Stimulated activated CD8-positive, alpha-beta memory T cell treated with anti-CD3 and anti-CD28 coated beads, Interleukin-7, amount 100 ng/mL, for 48 hours (primary cell): Measurements from ENCODE around the gene NUP160.
"Not testable (repeated sequence)": the region's sequence is repeated elsewhere in the genome, so short reads cannot be mapped to it uniquely, and the experiment has no call there.

Experiments
- DNase-seq, 2 donors: peaks; one replicate each; pipeline ENCODE4 v3.0.0-alpha.2; 2020; ENCODE audit warnings: low read depth in 1 of 2; ENCODE audit errors: extremely low read depth in 1 of 2

The NUP160 gene

GRCh38 chr11:47864901-47865300 is 16.8 kb upstream of the NUP160 start:
- DNase-seq, result no peak

GRCh38 chr11:47863898-47864430 is 15.8 kb upstream of the NUP160 start:
- no peak for DNase-seq

GRCh38 chr11:47863189-47863897 is 15.2 kb upstream of the NUP160 start:
- DNase-seq, result no peak

GRCh38 chr11:47861728-47862127 is 13.6 kb upstream of the NUP160 start:
- DNase-seq, result no peak

DNA sequence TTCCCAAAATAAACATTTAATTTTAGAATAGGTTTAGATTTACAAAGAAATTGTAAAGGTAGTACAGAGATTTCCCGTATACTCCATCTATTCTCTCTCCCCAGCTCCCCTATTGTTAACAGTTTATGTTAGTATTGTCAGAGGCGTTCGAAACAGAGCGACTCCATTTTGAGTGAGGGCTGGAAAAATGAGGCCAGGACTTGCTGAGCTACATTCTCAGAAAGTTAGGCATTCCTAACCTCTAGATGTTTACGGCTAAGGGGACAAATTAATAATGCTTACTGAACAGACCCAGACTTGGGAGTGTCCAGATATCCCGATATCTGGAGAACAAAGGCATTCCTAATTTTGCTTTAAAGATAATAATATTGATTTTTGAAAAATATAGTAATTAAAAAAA is 12.4 kb upstream of the NUP160 start:
- DNase-seq, result no peak

GRCh38 chr11:47857892-47858543 is 9.9 kb upstream of the NUP160 start:
- DNase-seq, result no peak

GRCh38 chr11:47857485-47857884 is 9.3 kb upstream of the NUP160 start:
- no peak for DNase-seq

DNA sequence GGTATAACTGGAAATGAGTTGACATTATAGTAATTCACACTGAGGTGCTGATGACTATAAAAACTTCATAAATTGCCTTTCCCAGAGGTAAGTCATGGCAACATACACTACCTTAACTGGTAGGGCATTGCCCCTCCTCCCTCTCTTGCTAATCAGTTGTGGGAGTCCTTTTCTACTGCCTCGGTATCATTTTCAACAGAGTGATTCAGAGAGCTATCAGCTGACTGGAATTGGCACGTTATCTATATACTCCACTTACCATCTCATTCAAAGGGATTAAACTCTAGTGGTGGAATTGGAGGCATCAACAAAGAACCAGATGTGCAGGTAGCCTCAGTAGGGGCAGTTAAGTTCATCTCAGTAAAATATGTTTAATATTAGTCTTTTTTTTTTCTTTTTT is 8.0 kb upstream of the NUP160 start:
- no peak for DNase-seq

GRCh38 chr11:47854667-47855066 is 6.5 kb upstream of the NUP160 start:
- DNase-seq, result no peak

GRCh38 chr11:47852053-47852452 is 3.9 kb upstream of the NUP160 start:
- no peak for DNase-seq

DNA sequence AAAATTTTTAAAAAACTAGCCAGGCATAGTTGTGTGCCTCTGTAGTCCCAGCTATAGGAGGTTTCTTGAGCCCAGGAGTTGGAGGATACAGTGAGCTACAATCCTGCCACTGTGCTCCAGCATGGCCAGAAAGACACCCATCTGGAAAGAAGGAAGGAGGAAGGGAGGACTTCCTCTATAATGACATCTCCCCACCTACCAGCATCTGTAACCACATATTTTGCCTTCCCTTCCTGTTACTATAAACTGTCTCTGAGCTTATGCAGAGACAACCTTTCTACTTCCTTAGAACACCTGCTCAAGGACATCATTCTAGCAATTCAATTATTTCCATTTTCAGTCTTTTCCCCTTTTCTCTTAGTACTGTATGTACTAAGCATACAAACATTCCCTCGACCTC is 2.2 kb upstream of the NUP160 start:
- no peak for DNase-seq

- DNase-seq, result no peak
Measured at GRCh38 chr11:47848700-47849155, 578 bp upstream of the NUP160 start.

DNA sequence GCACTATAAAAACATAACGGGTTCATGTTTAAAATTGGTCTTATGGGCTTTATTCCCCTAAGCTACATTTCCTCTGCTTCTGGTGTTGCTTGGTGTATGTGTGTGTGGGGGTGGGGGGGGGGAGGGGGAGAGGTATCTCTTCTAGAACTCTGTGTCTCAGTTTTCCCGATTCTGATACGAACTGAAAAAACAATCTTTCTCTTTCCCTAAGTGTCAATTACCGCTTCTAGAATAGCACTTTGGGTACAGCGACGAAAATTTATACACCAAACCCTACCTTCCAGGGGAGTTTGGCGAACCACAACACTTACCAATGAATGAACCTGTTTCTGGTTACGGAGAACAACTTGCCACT is 636 bp downstream of the NUP160 start:
- DNase-seq, result no peak

GRCh38 chr11:47846998-47847397 is 1.2 kb downstream of the NUP160 start:
- DNase-seq, result no peak

DNA sequence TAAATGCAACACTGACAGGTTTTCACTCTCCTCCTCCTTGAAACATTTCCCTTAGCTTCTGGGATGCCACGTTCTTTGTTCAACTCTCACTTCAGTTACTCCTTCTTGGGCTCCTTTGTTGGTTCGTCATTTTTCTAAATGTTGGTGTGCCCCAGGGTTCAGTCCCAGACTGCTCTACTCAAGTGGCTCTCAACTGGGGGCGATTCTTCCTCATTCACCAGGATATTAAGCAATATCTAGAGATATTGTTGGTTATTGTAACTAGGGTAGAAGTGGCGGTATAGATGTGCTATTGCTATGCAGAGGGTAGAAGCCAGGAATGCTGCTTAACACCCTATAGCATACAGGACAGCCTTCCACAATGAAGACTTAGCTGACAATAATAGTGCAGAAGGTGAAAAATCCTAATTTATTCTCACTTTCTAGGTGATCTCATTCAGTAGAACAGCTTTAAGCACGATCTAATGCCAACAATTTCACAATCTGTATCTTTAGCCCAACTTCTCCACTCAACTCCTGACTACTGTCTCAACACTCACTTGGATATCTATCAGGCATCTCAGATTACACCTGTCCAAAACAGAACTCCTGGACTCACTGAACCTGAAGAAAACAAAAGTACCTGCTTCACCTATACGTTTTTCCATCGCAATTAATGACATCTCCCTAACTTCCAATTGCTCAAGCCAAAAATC is 4.6 kb downstream of the NUP160 start:
- DNase-seq, result no peak

GRCh38 chr11:47842749-47843148 is 5.4 kb downstream of the NUP160 start:
- no peak for DNase-seq

GRCh38 chr11:47837929-47838328 is 10.2 kb downstream of the NUP160 start:
- no peak for DNase-seq

- DNase-seq, result no peak
Measured at GRCh38 chr11:47837292-47837691, 10.9 kb downstream of the NUP160 start.

DNA sequence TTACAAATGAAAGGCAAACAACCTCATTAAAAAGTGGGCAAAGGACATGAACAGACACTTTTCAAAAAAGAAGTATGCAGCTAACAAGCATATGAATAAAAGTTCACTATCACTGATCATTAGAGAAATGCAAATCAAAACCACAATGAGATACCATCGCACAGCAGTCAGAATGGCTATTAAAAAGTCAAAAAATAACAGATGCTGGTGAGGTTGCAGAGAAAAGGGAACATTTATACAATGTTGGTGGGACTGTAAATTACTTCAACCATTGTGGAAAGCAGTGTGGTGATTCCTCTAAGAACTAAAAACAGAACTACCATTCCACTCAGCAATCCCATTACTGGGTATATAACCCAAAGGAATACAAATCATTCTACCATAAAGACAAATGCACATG is 18.1 kb downstream of the NUP160 start:
- DNase-seq, result not testable (repeated sequence)

GRCh38 chr11:47828284-47828683 is 19.9 kb downstream of the NUP160 start:
- DNase-seq, result no peak

GRCh38 chr11:47822664-47823063 is 25.5 kb downstream of the NUP160 start:
- not testable (repeated sequence) for DNase-seq

- no peak for DNase-seq
Measured at GRCh38 chr11:47819743-47820142, 28.4 kb downstream of the NUP160 start.
